GM21786 (cell line): ENCODE data around the gene SPTSSB.

Experiments used
- ATAC-seq: cut with Tn5 transposase; IDR thresholded peaks from one replicate; pipeline ENCODE4 v1.9.1; 2021; ENCODE audit not compliant: unreplicated experiment

SPTSSB gene

GRCh38 chr3:161371441-161372320 lies at the start of gene SPTSSB:
TSS of gene SPTSSB (minus strand) at chr3:161371517. CDS start at chr3:161346323, 25,194 bp downstream.
- ATAC-seq: peak; percentile 41

GRCh38 chr3:161420746-161421145 lies 49.4 kb upstream of the SPTSSB start:
- no peak for ATAC-seq

GRCh38 chr3:161419555-161420333 lies 48.4 kb upstream of the SPTSSB start:
- no peak for ATAC-seq

GRCh38 chr3:161415506-161416231 lies 44.4 kb upstream of the SPTSSB start:
- no peak for ATAC-seq

- ATAC-seq: no peak
Observed at GRCh38 chr3:161414907-161415306, 43.6 kb upstream of the SPTSSB start.

GRCh38 chr3:161413855-161414210 lies 42.5 kb upstream of the SPTSSB start:
- ATAC-seq: peak; percentile 49

GRCh38 chr3:161413127-161413854 lies 42.0 kb upstream of the SPTSSB start:
- peak; percentile 31 for ATAC-seq

- ATAC-seq: no peak
Observed at GRCh38 chr3:161412123-161412522, 40.8 kb upstream of the SPTSSB start.

- ATAC-seq: no peak
Observed at GRCh38 chr3:161409858-161410257, 38.5 kb upstream of the SPTSSB start.

- peak; percentile 39 for ATAC-seq
Observed at GRCh38 chr3:161409069-161409468, 37.8 kb upstream of the SPTSSB start.

GRCh38 chr3:161406594-161407555 lies 35.6 kb upstream of the SPTSSB start:
- no peak for ATAC-seq

GRCh38 chr3:161405836-161406235 lies 34.5 kb upstream of the SPTSSB start:
- ATAC-seq: no peak

- ATAC-seq: no peak
Observed at GRCh38 chr3:161405087-161405486, 33.8 kb upstream of the SPTSSB start.

GRCh38 chr3:161403251-161403650 lies 31.9 kb upstream of the SPTSSB start:
- no peak for ATAC-seq

GRCh38 chr3:161401389-161401788 lies 30.1 kb upstream of the SPTSSB start:
- no peak for ATAC-seq

- no peak for ATAC-seq
Observed at GRCh38 chr3:161400650-161401049, 29.3 kb upstream of the SPTSSB start.

GRCh38 chr3:161395115-161396012 lies 24.0 kb upstream of the SPTSSB start:
- no peak for ATAC-seq

- ATAC-seq: peak; percentile 60
Observed at GRCh38 chr3:161393803-161394202, 22.5 kb upstream of the SPTSSB start.

- no peak for ATAC-seq
Observed at GRCh38 chr3:161393310-161393709, 22.0 kb upstream of the SPTSSB start.
